ENCODE data around the gene CDCA8.
A peak's percentile ranks its signal among the peaks of the same experiment; 100 is the strongest.

The CDCA8 gene

DNA sequence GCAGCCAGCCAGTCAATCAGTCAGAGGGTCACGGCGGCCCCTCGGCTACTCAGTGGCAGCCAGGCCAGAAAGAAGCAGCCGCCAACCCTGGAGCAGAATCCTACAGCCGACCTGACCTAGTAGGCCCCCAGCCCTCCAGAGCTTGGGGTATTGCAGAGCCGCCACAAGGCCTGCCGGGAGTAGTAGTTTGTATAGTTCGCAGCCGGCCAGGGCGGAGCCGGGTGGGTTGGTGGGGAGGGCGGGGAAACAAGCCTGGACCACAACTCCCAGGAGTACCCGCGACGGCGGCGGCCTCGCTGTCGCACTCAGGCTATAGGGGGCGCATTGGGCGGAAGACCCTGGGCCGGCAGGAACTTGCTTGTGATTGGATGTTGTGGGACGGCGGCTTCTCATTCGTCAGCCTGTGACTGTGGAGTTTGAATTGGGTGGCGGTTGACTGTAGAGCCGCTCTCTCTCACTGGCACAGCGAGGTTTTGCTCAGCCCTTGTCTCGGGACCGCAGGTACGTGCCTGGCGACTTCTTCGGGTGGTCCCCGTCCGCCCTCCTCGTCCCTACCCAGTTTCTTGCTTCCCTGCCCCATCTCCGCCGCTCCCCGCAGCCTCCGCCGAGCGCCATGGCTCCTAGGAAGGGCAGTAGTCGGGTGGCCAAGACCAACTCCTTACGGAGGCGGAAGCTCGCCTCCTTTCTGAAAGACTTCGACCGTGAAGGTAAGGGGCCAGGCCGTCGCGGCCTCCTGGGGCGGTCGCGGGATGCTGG is at the start of gene CDCA8:
Gene CDCA8, plus strand, starts transcription at position 439 of the 756 bp plus-strand sequence. Its CDS starts 175 bp downstream, at position 614.
- peak; percentile 96 for DNase-seq

DNA sequence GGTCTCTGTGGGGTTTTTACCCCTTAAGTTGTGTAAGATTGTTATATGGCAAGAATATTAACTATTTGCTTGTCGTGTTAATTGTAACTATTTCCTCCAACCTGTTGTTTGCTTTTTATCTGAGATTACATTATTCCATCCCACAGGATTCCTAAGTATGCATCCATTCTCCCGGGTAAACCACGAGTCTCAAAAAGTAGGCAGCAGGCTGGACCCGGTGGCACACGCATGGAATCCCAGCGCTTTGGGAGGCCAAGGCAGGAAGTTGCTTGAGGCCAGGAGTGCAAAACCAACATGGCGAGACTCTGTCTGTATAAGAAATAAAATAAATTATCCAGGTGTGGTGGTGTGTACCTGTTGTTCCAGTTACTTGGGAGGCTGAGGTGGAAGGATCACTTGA is 45.0 kb upstream of the CDCA8 start:
- no peak for DNase-seq

DNA sequence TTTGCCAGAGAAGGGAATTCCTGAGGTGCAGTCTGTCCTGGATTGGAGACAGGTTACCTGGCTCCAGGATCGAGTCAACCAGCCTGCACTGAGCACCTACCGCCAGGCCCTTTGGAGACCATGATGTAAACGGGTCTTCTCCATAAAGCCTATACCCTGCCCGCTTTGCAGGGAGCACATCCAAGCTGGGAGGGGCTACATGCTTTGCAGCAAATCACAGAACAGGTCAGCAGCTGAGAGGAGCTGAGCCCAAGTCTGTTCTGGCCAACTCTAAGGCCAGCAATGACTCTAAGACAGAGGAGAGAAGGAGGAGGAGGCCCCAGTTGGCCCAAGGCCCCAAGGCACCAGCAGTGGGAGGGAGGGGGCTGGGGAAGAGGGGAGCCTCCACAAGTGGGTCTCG is 42.1 kb upstream of the CDCA8 start:
- no peak for DNase-seq

DNA sequence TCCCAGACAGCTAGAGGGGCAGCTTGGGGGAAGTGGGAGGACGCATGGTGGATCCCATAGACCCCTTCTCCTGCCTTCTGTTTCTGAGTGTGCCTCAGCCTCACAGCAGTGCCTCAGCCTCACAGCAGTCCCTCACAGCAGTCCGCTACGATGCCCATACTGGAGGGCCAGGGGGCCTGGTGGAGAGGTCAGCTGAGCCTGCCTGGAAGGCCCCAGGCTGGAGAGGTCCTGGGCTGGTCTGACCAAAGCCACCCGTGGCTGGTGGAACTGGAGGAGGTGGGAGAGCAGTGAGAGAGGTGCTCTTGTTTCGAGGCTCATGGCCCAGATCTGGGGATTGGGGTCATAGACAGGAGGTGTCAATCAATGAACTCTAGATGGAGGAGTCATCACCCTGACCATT is 41.6 kb upstream of the CDCA8 start:
- DNase-seq: no peak

DNA sequence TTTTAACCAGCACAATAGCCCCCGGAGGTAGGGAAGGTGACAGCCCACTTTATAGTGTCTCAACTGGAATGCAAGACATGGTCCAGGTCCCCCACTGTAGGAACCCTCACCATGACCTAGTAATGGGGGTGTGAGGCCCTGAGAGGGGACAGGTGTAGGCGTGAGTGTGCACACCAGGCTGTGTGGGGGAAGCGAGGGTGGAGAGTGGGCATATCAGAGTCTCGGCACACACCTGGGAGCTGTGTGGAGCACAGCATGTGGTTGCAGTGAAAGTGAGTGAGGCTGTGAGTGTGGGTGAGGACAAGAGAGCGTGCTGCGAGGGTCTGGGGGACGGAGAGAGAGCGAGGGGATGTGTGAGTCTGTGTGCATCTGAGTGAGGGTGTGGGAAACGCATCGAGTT is 40.5 kb upstream of the CDCA8 start:
- DNase-seq: no peak

DNA sequence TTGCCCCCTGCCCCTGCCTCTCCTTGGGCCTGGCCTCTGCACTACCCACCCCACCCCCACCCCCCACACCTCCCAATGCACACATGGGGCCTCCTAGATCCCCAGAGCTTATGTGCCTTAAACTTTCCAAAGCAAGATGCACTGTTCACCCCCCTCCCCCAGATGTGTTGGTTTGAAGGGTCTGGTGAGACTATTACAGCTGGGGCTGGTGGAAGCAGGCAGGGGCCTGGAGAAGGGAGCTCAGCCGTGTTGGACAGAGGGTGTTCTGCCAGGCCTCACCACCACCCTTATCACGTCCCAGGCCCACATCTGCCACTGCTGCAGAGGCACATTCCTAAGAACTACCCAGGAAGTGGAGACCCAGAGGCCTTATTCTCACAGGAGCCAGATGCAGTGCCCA is 39.3 kb upstream of the CDCA8 start:
- DNase-seq: no peak

DNA sequence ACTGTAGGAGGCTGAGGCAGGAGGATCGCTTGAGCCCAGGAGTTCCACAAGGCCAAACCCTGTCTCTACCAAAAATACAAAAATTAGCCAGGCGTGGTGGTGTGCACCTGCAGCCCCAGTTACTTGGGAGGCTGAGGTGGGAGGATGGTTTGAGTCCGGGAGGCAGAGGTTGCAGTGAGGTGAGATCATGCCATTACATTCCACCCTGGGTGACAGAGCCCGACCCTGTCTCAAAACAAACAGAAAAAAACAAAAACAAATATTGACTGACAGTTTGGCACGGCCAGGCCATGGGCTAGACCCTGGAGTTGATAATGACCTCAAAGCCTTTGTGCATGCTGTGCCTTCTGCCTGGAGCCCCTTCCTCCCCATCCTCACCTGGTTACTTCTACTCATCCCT is 38.4 kb upstream of the CDCA8 start:
- DNase-seq: no peak

DNA sequence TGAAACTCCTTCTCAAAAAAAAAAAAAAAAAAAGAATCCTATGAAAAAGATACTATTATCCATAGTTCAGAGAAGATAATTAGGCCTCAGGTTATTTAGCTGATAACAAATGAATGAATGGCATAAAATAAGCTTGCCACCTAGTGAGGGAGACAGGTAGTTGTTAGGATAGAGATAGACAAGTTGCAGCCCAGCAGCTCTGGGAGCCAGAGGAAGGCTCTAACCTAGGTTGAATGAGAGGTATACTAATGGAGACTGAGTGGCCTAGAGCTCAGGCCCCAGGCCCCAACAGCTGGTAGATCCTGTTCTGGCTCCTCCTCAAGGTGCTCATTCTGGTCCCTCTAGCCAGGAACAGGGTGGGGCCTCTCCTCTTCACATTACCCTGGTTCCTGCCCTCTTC is 37.0 kb upstream of the CDCA8 start:
- DNase-seq: no peak

DNA sequence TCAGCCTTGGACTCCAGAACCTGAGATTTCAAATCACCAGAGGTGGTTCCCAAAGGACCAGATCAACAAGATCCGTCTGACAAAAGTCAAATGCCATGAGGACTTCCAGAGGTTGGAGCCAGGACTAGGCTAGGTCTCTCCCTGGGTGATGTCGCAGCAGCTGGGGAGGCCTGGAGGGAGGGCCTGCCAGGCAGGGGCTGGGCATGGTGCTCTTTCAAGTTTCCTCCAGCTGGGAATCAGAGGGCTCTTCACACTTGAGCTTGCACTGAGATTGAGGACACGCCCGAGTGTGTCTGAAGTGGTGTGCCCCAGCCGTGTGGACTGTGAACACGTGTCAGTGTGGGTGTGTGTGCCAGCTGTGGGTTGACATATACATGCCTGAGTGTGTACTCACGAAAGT is 36.3 kb upstream of the CDCA8 start:
- no peak for DNase-seq

DNA sequence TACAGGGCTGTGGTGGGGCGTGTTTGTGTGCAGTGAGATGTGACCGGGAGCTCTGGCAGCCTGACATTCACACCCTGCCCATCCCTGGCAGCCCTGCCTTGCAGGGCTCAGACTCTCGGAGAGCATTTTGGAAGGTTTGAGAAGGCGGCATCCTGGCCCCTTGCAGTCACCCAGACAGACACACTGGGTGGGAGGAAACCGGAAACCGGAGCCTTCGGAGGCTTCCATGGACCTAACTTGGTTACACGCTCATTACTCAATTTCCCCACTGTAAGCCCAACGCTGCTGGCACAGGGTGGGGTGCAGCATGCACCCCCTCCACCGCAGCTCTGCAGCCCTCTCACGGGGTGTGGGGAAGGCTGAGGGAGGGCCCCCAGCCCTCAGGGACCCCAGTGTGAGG is 35.4 kb upstream of the CDCA8 start:
- DNase-seq: no peak

DNA sequence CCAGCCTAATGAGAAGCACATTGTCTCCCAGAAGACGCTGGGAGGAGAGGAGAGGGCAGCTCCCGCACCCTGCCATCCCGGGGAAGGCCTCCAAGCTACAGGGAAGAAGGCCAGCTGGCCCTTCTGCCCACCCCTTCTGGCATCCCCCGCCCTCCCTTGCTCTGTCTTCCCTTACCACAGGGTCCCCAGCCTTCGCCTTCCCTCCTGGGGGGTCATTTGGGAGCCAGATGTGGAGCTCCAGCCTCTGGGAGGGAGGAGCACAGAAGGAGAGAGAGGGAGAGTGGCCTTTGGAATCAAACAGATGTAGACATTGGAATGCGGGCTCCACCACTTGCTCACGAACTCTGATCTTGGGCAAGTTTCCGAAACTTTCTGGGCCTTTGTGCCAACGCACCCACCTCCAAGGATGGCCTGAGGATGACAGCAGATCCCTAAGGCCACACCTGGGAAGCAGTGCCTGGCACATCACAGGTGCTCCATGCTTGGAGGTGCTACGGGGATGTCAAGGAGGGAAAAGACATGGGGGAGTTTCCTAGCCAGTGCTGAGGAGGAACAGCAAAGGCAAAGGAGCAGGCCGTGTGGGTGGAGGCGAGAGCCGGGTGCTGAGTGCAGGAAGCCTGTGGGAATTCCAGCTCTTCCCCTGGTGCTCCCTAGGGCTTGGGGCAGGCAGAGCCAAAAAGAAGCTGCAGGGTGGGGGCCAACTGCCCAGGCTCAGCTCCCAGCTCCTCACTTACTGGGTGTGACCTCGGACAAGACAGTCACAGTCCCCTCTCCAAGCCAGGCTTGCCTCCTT is 34.5 kb upstream of the CDCA8 start:
- no peak for DNase-seq

DNA sequence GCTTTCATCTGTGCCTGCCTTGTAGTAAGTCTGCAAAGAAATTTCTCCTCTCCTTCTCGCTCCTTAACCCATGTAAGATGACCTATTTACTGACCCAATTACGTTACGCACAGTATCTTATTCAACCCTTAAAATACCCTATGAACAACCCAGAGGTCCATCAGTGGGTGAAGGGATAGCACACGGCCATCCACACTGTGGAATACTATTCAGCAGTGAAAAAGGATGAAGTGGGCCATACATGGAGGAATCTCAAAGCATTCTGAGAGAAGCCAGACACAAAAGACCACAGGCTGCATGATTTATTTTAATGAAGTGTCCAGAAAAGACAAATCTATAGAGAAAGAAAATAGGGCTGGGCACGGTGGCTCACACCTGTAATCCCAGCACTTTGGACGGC is 33.8 kb upstream of the CDCA8 start:
- DNase-seq: no peak

DNA sequence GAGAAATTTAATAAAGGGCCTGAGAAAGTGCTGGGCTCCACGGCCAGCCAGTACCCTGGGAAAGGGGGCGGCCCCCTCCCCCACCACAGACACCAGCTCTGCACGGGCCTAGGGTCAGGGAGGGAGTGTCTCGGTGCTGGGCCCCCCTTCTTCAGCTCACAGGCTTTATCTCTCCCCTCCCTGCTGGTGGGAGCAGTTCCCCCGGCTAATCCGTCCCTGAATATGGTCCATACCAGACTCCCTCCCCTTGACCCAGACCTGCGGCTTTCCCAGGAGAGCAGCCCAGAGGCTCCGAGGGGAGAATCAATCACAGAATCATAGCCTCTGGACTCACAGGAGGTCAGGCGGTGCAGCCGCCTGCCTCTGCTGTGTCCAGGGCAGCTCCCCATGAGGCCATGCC is 31.7 kb upstream of the CDCA8 start:
- DNase-seq: no peak

DNA sequence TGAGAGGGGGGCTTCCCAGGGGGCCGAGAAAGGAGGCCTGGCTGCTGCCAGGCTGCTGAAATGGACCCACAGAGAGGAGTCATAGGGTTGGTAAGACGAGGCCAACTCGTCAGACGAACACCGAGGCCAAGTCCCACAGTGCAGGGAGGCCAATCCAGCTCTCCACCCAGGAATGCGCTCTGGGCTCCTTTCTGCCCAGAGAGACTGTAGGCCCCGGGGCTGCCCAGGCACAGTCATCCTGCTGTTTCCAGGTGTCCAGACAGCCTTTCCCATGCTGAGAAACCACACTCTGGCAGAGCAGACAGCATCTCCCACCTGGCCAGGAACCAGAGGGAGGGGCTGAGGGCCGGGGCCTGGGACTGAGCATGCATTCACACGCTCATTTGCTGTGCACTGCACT is 30.9 kb upstream of the CDCA8 start:
- DNase-seq: no peak

DNA sequence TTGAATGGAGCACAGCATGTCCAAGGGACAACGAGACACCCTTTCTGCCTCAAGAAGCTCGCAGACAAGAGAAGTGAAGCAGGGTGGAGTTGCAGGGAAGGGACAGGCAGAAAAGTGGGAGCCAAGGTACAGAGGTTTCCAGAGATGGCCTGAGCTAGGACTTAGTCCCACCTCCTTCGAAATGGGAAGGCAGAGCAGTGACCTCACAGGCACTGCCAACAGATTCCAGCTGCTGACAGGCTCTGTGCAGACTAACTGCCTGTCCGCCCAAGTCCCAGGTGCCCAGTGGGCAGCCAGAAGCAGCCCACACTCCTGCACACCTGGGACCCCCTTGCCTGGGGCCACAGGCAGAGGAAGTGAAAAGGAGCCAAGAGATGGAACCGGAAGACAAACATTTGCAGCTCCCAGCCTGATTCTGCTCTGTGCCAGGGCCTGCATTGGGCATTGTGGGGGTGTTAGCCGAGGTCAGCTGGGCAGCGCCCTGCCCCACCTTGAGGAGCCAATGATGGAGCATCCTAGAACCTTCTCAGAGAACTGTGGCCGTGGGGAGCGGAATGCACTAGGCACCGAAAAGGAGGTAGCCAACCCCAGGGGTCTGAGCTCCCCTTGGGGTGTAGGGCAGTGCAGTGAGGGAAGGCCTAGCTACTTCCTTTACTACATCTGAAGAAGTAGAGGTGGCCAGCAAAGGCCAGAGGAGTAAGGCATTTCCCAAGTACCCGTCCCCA is 30.1 kb upstream of the CDCA8 start:
- no peak for DNase-seq

DNA sequence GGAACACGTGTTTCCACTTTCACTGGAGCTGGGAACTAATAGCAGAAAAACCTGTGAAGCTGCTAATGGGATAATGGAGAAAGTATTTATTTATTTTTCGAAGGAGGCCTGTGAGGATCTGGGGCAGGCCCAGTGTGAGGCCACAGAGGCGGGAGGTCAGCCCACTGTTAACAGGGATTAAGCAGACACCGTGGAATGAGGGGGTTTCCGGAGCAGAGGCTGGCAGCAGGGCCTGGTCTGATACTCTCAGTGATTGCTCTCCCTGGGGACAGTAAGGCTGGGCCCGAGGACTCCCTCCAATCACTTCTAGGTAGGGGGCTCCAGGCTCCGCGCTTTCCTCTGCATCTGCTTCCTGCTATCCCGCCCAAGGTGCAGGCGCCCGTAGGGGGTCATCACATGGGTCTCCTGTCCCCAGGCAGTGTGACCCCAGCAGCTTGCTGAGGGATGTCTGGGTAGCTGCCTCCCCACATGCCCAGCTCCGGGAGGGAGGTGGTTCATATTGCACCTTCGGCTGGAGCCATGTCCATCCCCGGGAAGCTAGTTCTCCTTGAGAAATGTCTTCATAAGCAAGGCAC is 28.8 kb upstream of the CDCA8 start:
- DNase-seq: no peak

DNA sequence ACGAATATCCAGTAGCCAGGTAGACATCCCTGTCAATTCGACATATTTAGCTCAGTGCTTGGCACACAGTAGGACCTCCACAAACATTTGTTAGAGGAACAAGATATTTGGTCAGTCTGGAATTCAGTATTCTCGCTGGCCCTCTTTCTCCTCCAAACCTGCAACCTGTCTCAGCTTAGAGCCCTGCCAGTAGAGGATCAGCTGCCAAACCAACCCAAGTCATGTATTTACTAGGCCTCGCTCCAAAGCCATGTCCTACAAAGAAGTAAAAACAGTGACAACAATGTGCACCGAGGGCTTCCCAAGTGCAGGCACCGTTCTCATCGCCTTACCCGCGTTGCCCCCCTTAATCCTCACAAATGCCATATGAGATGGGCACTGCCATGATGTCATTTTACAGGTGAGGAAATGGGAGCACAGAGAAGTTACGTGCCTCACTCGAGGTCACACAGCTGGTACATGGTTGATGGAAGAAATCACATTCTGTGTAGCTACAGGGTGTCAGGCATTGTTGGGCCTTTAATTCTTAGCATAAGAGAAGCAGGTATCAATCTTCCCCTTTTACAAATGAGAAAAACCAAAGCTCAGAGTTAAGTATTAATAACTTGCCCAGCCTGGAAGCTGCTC is 26.0 kb upstream of the CDCA8 start:
- no peak for DNase-seq

DNA sequence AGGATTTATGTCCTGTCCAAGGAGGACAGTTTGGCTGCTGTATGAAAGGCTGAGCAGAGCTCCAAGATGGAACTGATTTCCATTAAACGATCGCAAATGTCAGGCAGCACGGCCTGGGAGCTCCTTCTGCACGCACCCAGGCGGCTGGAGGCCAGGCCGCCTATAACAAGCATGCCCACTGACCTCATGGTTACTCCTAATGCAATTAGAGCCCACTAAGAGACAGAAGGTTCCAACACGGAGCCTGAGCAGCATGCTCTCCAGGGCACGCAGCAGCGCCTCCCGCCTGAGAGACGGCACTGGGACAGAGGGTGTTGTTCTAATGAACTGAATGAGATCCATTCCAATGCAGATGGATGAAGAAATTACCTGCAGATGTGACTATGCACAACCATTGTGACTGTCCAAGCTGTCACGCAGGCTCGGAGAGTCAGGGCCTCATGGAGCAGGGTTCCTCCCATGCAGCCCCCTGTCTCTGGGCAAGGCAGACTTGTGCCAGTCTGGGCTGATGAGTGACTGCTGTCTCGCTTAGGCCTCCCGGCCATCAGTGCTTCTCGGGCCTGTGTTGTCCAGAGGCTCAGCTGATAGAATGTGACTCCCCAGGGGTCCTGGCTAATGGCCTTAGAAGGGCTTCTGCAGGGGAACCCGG is 25.2 kb upstream of the CDCA8 start:
- DNase-seq: no peak

DNA sequence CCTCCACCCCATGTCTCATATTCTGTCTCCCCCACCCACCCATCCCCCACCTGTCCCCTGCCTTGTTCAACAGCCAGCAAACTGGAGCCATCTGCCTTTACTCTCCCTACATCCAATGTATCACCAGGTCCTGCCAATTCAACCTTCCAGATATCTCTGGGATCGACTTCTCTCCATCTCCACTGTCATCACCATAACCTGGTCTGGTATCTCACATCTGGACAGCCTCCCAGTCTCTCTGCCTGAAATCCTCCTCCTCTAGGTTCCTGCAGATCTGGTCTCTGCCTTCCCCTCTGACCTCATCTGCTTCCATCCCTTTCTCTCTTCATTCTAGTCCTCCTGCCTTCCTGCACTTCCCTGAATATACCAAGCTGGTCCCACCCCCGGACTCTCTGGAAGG is 22.2 kb upstream of the CDCA8 start:
- no peak for DNase-seq

DNA sequence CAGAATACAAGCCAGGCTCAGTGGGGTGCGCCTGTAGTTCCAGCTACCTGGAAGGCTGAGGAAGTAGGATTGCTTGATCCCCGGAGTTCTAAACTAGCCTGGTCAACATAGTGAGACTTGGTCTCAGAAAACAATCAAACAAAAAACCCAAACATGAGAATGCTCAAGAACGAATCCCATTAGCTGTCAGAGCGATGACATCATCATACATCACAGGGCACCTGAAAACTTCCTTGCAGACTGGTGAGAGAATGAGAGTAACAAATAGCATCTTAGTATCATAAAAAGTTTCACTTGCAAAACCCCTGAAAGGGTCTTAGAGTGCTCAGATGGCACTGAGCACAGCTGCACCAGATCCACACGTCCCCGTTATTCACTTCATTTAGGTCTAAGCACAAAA is 21.1 kb upstream of the CDCA8 start:
- no peak for DNase-seq

DNA sequence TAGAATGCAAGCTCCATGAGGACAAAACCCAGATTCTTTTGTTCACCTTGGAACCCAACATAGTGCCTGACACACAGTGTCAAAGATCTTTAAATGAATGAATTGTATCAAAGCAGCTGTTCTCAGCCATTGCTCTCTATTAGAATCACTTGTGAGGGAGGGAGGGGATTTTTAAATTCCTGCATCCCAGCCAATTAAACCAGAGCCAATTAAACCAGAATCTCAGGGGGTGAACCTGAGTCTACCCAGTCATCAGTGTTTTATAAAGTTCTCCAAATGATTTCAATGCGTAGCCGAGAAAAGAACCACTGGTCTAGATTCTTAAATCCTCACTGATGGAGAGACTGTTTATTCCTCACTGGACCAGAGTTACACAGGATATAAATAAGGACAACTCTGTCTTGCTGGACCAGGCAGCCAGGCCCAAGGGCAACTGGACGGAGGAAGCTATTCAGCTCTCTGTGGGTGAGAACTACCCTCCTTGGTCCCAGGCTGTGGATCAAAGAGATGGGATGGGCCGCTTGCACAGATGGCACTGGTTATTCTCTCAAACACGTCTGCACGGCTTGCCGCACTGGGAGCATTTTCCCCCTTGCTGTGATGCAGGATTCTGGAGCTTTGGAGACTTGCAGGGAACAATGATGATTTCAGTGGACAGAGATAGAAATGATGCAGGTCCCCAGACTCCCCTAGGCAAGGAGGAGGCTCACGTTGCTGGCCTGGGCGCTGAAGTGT is 20.0 kb upstream of the CDCA8 start:
- DNase-seq: no peak

DNA sequence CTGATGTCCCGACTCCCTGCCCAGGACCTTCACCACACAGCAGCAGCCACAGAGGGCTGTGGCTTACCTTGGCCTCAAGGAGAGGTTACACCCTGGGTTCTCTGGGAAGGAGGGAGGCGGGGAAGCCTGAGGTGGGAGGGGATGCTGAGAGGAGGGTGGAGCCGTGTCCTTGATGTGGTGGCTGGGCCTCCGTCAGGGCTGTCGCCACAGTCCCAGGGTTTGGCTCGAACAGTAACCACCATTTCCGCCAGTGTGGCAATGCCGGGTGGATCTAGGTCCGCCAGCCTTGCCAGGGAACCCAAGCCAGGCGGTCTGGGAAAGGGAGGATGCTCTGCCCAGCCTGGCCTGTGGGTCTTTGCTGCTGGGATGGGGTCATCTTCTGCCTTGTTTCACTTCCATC is 18.4 kb upstream of the CDCA8 start:
- DNase-seq: no peak

Measured in T1000 (cell line).